Heart left ventricle (tissue), 13 donors: ENCODE results near the gene EIF4G1.

Experiments
- POLR2A ChIP-seq, 2 donors: fragments of 450-650 bp; IDR thresholded peaks; one replicate each; pipeline ENCODE4 v1.6.1; 2017; ENCODE audit warnings: antibody characterized with exemption in 2 of 2, mild to moderate bottlenecking in 2 of 2, moderate library complexity in 2 of 2
- TF ChIP-seq, protein P1 (sequence below), 12 donors: fragments of 200-600 bp; sonication (generic) in 4 of 12; IDR thresholded peaks; one replicate each; pipeline versions ENCODE4 v1.5.0 to v1.8.0; 2018 to 2022; ENCODE audit warnings: antibody characterized with exemption in 12 of 12, mild to moderate bottlenecking in 5 of 12
- donor health status: ischemic (EF 13 %, LVEDD 7.1; RV severe dilation, severe dysfunction).
- donor health status: DM: no; HTN: yes; CAD: no.
- donor health status: DM: no; HTN: no; CAD: no.
- donor health status: ischemic (EF 25% LVEDD 6.9; RV normal size, moderate dysfunction).
- donor health status: ischemic (EF 25% LVEDD 5.7; RV mildly dilated, moderate dysfunction).
- donor health status: ischemic (EF 35%, LVEDD 5.7; RV mildly dilated, moderate dysfunction).
- donor health status: nonischemic (EF 11% LVEDD 7.7; RV severe dilation, severe dysfunction).
- donor health status: DM: yes; HTN: yes; CAD: no.
- donor health status: PGD.
- donor health status: ischemic (EF 29% LVEDD 5.4; RV normal size, mild dysfunction).
- donor health status: nonischemic (EF 23%, LVEDD 6.1; RV moderate dilation, normal function).

GRCh38 chr3:184355261-184356040, 41.0 kb downstream of the EIF4G1 start:
- no peak for TF ChIP-seq POLR2A (IDR thresholded peaks at IDR 0.05)
- TF ChIP-seq, protein P1, sequence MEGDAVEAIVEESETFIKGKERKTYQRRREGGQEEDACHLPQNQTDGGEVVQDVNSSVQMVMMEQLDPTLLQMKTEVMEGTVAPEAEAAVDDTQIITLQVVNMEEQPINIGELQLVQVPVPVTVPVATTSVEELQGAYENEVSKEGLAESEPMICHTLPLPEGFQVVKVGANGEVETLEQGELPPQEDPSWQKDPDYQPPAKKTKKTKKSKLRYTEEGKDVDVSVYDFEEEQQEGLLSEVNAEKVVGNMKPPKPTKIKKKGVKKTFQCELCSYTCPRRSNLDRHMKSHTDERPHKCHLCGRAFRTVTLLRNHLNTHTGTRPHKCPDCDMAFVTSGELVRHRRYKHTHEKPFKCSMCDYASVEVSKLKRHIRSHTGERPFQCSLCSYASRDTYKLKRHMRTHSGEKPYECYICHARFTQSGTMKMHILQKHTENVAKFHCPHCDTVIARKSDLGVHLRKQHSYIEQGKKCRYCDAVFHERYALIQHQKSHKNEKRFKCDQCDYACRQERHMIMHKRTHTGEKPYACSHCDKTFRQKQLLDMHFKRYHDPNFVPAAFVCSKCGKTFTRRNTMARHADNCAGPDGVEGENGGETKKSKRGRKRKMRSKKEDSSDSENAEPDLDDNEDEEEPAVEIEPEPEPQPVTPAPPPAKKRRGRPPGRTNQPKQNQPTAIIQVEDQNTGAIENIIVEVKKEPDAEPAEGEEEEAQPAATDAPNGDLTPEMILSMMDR (IDR thresholded peaks at IDR 0.05) = no peak
